Measurements from ENCODE around the gene TFPI2.

Gene TFPI2, protein sequence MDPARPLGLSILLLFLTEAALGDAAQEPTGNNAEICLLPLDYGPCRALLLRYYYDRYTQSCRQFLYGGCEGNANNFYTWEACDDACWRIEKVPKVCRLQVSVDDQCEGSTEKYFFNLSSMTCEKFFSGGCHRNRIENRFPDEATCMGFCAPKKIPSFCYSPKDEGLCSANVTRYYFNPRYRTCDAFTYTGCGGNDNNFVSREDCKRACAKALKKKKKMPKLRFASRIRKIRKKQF

DNA sequence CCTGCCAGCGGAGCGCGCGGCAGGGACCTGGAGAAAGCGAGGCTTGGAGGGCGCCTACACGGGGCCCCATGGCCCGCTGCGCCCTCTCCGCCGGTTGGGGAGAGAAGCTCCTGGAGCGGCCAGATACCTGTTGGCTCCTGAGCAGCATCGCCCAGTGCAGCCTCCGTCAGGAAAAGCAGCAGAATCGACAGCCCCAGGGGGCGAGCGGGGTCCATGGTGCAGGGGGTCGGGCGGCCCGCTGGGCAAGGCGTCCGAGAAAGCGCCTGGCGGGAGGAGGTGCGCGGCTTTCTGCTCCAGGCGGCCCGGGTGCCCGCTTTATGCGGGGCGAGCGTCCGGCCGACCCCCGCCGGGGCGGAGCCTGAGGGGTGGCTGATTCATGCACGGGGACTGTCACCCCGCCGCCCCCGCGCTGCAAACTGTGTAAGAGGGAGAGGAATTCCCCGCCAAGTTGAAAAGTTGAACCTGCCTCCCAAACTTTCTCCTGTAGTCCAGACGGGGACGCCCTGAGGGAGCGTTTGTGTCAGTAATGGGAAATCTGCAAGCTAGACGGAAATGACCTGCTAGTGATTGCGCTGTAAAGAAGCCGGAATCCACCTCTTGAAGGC, at the start of gene TFPI2:
TFPI2 (minus strand) TSS at position 290 of the 605 bp plus-strand sequence; CDS start at position 215, 75 bp downstream.
- H3K27ac ChIP-seq (ENCODE audit: low read length) = no peak within 1 kb of the TSS

DNA sequence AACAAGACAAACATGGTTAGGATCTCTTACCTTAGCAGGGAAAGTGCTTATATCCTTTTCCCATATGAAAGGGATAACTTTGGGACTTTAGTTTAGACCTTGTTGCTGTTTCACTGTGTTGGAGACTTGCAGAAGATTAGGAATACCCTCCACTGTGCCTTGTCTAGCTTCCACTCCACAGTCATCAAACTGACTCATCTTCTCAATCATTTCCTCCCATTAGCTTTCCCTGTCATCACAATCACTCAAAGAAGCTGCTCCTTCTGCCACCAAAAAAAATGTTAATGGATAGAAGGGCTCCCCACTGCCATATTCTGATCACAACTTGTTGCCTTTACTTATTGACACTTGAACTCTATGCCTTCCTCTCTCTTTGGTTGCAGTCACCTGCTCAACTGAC, 47.7 kb upstream of the TFPI2 start:
- Histone ChIP-seq H3K4me1 (ENCODE audit: insufficient read depth, low read length) (no peaks in the 10 kb centered on the region), H3K9ac (ENCODE audit: low read depth, low read length) (no peak overlapping the region), H3K27me3 (ENCODE audit: insufficient read depth, low read length) (no peaks in the 10 kb centered on the region), H3K27ac (ENCODE audit: low read length) (no peak overlapping the region), H3K4me3 (ENCODE audit: low read length) (no peak overlapping the region), H3K36me3 (ENCODE audit: insufficient read depth, low read depth, low read length) (no peaks in the 10 kb centered on the region), H3K9me3 (ENCODE audit: insufficient read depth, low read depth, low read length) (no peaks in the 10 kb centered on the region)

More for the DNA sequence above, at the start of gene TFPI2:
- Histone ChIP-seq H3K9me3 (ENCODE audit: insufficient read depth, low read depth, low read length) (no peaks in the 10 kb centered on the region), H3K36me3 (ENCODE audit: insufficient read depth, low read depth, low read length) (no peaks in the 10 kb centered on the region), H3K27me3 (ENCODE audit: insufficient read depth, low read length) (peaks cover 36% of the 10 kb centered on the region), H3K4me1 (ENCODE audit: insufficient read depth, low read length) (no peaks in the 10 kb centered on the region), H3K9ac (ENCODE audit: low read depth, low read length) (peak within 1 kb of the TSS; percentile 50; the same call in 1 of the 2 replicates), H3K4me3 (ENCODE audit: low read length) (peak within 1 kb of the TSS; percentile 82)

DNA sequence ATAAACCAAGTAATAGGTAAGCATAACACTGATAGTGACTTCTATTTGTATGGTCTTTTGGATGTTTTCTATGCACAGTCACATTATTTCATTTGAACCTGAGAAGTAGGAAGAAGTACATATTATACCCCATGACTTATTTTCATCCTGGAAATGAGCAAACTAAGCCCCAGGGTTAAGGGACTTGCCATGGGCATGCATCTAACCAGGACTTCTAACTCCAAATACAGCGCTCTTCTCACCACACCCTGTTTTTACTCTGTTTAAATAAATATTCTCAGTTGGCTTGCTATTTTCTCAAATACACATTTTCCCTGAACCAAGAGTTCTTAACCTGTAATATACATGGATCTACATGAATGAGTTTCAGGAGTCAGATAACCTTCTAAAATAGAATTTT, 47.3 kb upstream of the TFPI2 start:
- H3K9ac ChIP-seq (ENCODE audit: low read depth, low read length) = no peak overlapping the region
- H3K4me3 ChIP-seq (ENCODE audit: low read length) = no peak overlapping the region
- H3K36me3 ChIP-seq (ENCODE audit: insufficient read depth, low read depth, low read length) = no peaks in the 10 kb centered on the region
- H3K27me3 ChIP-seq (ENCODE audit: insufficient read depth, low read length) = no peaks in the 10 kb centered on the region
- no peaks in the 10 kb centered on the region for H3K4me1 ChIP-seq (ENCODE audit: insufficient read depth, low read length)
- no peaks in the 10 kb centered on the region for H3K9me3 ChIP-seq (ENCODE audit: insufficient read depth, low read depth, low read length)
- H3K27ac ChIP-seq (ENCODE audit: low read length) = no peak overlapping the region

DNA sequence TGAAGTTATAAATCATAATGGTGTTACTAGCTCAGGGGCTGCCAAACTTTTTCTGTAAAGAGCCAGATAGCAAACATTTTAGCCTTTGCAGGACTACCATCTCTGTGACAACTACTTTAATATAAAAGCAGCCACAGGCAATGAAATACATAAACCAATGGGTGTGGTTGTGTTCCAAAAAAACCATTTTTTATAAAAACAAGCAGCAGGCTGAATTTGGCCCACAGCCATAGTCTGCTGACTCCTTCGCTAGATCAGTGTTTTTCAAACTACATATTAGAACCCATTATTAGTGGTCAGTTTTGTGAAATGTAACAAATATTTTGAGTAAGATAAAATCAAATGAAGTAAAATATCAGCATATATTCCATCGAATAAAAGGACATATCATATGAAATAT, 44.5 kb upstream of the TFPI2 start:
- Histone ChIP-seq H3K4me3 (ENCODE audit: low read length) (no peak overlapping the region), H3K9ac (ENCODE audit: low read depth, low read length) (no peak overlapping the region), H3K27me3 (ENCODE audit: insufficient read depth, low read length) (no peaks in the 10 kb centered on the region), H3K4me1 (ENCODE audit: insufficient read depth, low read length) (no peaks in the 10 kb centered on the region), H3K36me3 (ENCODE audit: insufficient read depth, low read depth, low read length) (no peaks in the 10 kb centered on the region), H3K9me3 (ENCODE audit: insufficient read depth, low read depth, low read length) (no peaks in the 10 kb centered on the region), H3K27ac (ENCODE audit: low read length) (no peak overlapping the region)

DNA sequence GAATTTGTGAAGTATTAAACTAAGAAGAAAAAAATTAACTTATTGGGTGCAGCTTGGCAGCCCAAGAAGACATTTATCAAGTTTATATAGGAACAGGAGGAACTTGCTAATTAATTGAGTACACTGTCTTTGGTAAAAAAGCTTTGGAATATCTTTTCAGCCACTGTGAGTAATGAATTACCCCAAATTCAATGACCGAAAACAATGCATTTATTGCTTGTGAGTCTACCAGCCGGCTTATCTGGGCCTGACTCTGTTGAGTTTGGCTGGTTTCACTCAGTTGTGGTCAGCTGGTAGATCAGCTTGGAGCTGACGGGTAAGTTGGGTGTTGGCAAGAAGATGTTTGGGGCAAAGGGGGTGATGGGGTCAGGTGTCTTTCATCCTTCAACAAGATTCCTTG, 42.6 kb upstream of the TFPI2 start:
- Histone ChIP-seq H3K27ac (ENCODE audit: low read length) (no peak overlapping the region), H3K9ac (ENCODE audit: low read depth, low read length) (no peak overlapping the region), H3K4me3 (ENCODE audit: low read length) (no peak overlapping the region), H3K27me3 (ENCODE audit: insufficient read depth, low read length) (no peaks in the 10 kb centered on the region), H3K36me3 (ENCODE audit: insufficient read depth, low read depth, low read length) (no peaks in the 10 kb centered on the region), H3K4me1 (ENCODE audit: insufficient read depth, low read length) (no peaks in the 10 kb centered on the region), H3K9me3 (ENCODE audit: insufficient read depth, low read depth, low read length) (no peaks in the 10 kb centered on the region)

DNA sequence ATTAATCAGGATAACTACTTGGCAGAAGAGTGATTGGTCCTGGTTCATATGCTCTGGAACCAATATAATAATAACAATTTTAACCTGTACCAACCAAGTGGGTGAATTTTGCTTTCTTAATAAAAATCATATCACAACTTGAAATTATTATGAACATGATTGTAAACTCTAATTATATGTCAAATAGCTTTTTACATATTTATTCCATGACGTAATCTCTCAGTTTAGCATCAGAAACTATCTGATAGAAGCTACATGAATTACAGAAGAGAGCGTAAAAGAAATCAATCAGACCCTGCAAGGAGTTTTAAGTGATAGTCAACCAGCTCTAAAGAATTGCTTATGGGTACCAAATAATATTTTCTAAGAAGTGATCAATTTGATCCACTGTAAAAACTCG, 41.1 kb upstream of the TFPI2 start:
- Histone ChIP-seq H3K4me1 (ENCODE audit: insufficient read depth, low read length) (no peaks in the 10 kb centered on the region), H3K9me3 (ENCODE audit: insufficient read depth, low read depth, low read length) (no peaks in the 10 kb centered on the region), H3K27me3 (ENCODE audit: insufficient read depth, low read length) (no peaks in the 10 kb centered on the region), H3K36me3 (ENCODE audit: insufficient read depth, low read depth, low read length) (no peaks in the 10 kb centered on the region), H3K4me3 (ENCODE audit: low read length) (no peak overlapping the region), H3K9ac (ENCODE audit: low read depth, low read length) (no peak overlapping the region), H3K27ac (ENCODE audit: low read length) (no peak overlapping the region)

DNA sequence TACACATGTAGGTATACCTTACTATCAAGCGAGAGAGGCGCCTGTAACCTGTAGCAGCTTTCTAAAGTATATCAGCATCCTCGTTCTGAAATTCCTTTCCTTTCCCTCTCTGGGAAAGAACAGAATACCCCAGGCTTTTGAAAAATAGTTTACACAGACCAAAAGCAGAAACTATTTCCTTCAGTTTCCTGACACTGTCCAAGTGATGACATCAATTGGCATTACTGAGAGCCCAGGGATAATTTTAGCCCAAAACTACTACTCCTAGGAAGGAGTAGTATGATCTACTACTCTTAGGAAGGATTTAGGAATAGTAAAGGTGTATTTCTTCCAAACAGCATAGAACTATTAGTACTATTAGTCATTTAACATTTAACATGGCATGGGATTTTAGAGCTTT, 37.0 kb upstream of the TFPI2 start:
- H3K27ac ChIP-seq (ENCODE audit: low read length) = no peak overlapping the region
- no peaks in the 10 kb centered on the region for H3K4me1 ChIP-seq (ENCODE audit: insufficient read depth, low read length)
- H3K9ac ChIP-seq (ENCODE audit: low read depth, low read length) = no peak overlapping the region
- peaks cover 2% of the 10 kb centered on the region; the same call in 1 of the 2 replicates for H3K27me3 ChIP-seq (ENCODE audit: insufficient read depth, low read length)
- no peak overlapping the region for H3K4me3 ChIP-seq (ENCODE audit: low read length)
- no peaks in the 10 kb centered on the region for H3K36me3 ChIP-seq (ENCODE audit: insufficient read depth, low read depth, low read length)
- H3K9me3 ChIP-seq (ENCODE audit: insufficient read depth, low read depth, low read length) = no peaks in the 10 kb centered on the region

DNA sequence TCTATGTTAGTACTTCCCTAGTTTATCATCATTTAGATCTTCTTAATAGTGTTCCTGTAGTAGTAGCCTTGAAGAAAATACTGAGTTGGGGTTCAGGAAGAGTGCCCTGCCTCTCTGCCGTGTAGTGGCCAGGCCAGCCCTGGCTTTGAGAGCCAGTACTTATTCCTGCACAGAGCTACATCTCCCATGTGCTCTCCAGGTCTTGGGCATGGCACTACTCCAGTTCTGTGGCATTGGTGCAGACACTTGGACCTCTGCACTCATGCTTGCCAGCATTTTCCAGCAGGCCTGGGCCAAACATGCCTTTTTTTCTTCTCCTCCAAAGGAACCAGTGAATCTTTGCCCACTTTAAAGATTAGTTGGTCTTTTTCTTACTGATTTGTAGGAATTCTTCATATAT, 36.2 kb upstream of the TFPI2 start:
- peaks cover 8% of the 10 kb centered on the region; the same call in 1 of the 2 replicates for H3K27me3 ChIP-seq (ENCODE audit: insufficient read depth, low read length)
- no peak overlapping the region for H3K9ac ChIP-seq (ENCODE audit: low read depth, low read length)
- H3K36me3 ChIP-seq (ENCODE audit: insufficient read depth, low read depth, low read length) = no peaks in the 10 kb centered on the region
- H3K27ac ChIP-seq (ENCODE audit: low read length) = no peak overlapping the region
- H3K4me3 ChIP-seq (ENCODE audit: low read length) = no peak overlapping the region
- H3K4me1 ChIP-seq (ENCODE audit: insufficient read depth, low read length) = peaks cover 5% of the 10 kb centered on the region; the same call in 1 of the 2 replicates
- no peaks in the 10 kb centered on the region for H3K9me3 ChIP-seq (ENCODE audit: insufficient read depth, low read depth, low read length)

DNA sequence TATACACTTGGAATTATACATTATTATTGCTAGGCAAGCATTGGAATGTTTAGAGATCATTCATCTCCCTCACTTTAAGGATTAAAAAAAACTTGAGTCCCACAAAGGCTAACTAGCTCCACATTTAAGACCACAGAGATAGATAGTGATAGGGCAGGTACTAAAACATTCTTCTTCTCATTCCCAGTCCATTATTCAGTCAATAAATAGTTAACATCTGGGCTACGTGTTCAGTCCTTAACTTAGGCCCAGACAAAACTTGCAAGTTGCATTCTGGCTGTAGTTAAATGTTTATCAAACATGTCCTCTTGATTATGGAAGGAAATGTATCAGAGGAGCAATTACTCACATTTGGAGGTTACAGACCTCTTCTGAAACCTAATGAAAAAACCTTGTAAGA, 33.4 kb upstream of the TFPI2 start:
- Histone ChIP-seq H3K9ac (ENCODE audit: low read depth, low read length) (no peak overlapping the region), H3K27me3 (ENCODE audit: insufficient read depth, low read length) (peaks cover 13% of the 10 kb centered on the region; the same call in 1 of the 2 replicates), H3K27ac (ENCODE audit: low read length) (no peak overlapping the region), H3K9me3 (ENCODE audit: insufficient read depth, low read depth, low read length) (no peaks in the 10 kb centered on the region), H3K4me1 (ENCODE audit: insufficient read depth, low read length) (peaks cover 14% of the 10 kb centered on the region), H3K4me3 (ENCODE audit: low read length) (no peak overlapping the region), H3K36me3 (ENCODE audit: insufficient read depth, low read depth, low read length) (no peaks in the 10 kb centered on the region)

DNA sequence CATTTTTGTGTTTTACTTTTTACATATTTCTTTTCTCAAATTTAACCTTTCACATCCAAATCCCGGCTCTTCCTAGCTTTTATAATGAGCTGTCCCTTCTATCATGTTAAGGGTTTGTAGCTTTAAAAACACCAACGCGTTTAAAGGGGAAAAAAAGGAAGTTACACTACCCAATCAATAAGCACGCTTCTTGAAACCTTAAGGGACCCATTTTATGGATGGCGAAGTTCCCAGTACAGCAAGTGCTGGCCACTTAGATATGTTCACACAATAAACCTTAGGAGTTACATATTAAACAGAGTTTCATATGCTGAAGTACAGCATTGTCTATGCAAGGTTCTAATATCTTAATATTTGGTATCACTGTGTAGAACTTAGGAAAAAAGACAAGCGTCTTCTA, 32.7 kb upstream of the TFPI2 start:
- H3K9ac ChIP-seq (ENCODE audit: low read depth, low read length) = no peak overlapping the region
- H3K4me3 ChIP-seq (ENCODE audit: low read length) = no peak overlapping the region
- peaks cover 14% of the 10 kb centered on the region for H3K4me1 ChIP-seq (ENCODE audit: insufficient read depth, low read length)
- H3K27ac ChIP-seq (ENCODE audit: low read length) = no peak overlapping the region
- no peaks in the 10 kb centered on the region for H3K36me3 ChIP-seq (ENCODE audit: insufficient read depth, low read depth, low read length)
- no peaks in the 10 kb centered on the region for H3K9me3 ChIP-seq (ENCODE audit: insufficient read depth, low read depth, low read length)
- H3K27me3 ChIP-seq (ENCODE audit: insufficient read depth, low read length) = peaks cover 13% of the 10 kb centered on the region; the same call in 1 of the 2 replicates

DNA sequence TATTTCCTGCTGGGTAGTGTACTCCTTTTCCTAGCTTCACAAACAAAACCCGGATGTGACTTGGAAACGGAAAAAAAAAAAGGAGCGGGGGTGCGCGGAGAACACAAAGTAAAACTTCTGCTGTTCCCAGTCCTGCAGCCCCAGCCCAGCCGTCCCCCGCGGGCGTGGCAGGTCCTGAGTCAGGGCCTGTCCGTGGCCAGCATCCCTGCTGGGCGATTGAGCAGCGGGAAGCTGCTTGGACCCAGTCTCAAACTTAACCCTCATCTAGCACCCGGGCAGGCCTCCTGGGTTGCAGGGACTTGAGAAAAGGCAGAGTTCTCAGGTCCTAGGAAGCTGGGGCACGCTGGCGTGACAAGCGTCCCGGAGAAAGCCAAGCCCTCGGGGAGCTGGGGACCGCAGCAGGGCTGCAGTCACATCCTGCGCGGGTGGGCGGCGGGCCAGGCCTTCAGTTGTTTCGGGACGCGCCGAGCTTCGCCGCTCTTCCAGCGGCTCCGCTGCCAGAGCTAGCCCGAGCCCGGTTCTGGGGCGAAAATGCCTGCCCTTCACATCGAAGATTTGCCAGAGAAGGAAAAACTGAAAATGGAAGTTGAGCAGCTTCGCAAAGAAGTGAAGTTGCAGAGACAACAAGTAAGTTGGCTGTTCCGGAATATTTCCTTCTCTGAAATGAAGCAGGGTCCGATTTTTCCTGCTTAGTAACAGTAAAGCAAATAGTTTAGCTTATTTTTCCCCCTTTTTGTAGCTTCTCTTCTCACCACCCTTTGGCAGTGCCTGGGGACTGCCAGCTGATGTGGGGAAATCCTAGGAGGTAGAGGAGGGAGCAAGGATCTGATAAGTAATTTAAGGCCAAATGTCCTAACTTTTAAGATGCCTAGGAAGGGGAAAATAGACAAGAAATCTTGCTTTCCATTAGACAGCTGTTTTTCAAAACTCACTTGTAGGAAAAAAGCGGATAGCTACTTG, 31.3 kb upstream of the TFPI2 start, which contains the start of gene GNG11:
GNG11 (plus strand) TSS at position 129 of the 960 bp plus-strand sequence; CDS start at position 532, 403 bp downstream.
- Histone ChIP-seq H3K27me3 (ENCODE audit: insufficient read depth, low read length) (peaks cover 13% of the 10 kb centered on the region; the same call in 1 of the 2 replicates), H3K9ac (ENCODE audit: low read depth, low read length) (peak within 1 kb of the TSS; percentile 71; the same call in 1 of the 2 replicates), H3K27ac (ENCODE audit: low read length) (no peak within 1 kb of the TSS), H3K4me3 (ENCODE audit: low read length) (peak within 1 kb of the TSS; percentile 74), H3K4me1 (ENCODE audit: insufficient read depth, low read length) (peaks cover 14% of the 10 kb centered on the region), H3K36me3 (ENCODE audit: insufficient read depth, low read depth, low read length) (no peaks in the 10 kb centered on the region), H3K9me3 (ENCODE audit: insufficient read depth, low read depth, low read length) (no peaks in the 10 kb centered on the region)
